Germinal center (tissue), 1 donor: ENCODE measurements around the gene OR5F1.

Experiments used
- DNase-seq: peaks from one replicate; pipeline ENCODE4 v3.0.0; 2012; ENCODE audit warnings: mixed read lengths, low spot score

The OR5F1 gene

DNA sequence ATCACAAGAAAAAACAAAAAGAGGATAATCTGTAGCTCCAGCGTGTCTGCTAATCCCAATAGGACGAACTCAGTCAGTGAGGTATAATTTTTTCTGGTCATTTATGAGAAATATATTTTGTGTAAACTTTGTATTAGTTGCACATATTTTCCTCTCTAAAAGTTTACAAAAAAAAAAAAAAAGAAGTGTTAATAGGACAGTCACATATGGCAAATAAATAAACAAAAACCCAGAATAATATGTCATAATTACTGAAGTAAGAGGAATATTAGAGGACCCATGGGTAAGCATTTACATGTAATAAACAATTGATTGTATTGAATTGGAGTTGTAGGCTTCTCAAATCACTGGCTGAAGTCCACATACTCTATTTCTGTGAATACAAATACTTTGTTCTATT, at the start of gene OR5F1:
Gene OR5F1 (minus strand): TSS at position 101 of the 400 bp plus-strand sequence. CDS start 0 bp downstream, at position 101.
- no peak for DNase-seq

DNA sequence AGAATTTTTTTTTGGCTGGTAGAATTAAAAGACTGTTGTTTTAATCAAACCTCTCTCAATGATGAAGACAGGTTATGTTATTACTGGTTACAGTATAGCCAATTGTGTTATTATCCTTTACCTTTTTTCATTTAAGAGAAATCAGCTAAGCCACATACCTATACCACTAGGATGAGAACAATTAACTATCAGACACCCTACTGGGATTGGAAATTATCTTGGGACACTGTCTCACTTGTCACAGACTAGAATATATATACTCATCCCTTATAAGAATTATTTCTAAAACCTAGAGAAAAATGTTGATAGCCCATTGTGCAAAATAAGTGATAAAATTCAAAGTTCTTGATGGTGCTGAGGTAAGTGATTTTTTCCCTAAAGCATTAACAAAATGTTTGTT, 32.9 kb upstream of the OR5F1 start, which contains the start of gene OR5AS1:
Gene OR5AS1 (plus strand): TSS at position 301 of the 400 bp plus-strand sequence. CDS start 2,765 bp downstream, outside the sequence.
- no peak for DNase-seq

DNA sequence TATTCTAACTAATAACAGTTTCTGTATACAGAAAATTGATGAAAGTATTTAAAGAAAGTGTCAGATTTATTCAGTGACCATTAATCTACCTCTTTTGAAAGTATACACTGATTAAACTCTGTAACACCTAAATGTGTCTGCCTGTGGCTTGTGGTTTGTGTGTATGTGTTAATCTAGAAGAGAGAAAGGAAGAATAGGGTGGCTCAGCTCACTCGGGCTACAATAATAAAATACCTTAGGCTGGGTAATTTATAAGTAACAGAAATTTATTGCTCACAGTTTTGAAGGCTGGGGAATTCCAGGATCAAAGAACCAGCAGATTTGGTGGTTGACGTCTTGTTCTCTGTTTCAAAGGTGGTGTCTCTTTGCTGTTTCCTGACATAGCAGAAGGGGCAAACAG, 19.4 kb upstream of the OR5F1 start:
- DNase-seq, result no peak

DNA sequence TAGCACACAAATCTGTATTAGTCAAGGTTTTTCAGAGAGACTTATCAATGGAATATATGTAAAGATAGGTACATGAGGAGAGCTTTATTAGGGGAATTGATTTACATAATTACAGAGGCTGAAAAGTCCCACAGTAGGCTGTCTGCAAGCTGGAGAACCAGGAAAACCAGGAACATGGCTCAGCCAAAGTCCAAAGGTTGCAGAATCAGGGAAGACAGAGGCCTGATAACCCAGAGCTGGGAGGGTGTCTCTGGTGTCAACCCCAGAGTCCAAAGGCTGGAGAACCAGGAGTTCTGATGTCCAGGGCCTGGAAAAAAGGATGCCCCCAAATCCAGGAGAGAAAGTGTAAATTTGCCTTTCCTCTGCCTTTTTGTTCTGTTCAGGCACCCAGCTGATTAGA, 16.3 kb upstream of the OR5F1 start:
- DNase-seq, result no peak

DNA sequence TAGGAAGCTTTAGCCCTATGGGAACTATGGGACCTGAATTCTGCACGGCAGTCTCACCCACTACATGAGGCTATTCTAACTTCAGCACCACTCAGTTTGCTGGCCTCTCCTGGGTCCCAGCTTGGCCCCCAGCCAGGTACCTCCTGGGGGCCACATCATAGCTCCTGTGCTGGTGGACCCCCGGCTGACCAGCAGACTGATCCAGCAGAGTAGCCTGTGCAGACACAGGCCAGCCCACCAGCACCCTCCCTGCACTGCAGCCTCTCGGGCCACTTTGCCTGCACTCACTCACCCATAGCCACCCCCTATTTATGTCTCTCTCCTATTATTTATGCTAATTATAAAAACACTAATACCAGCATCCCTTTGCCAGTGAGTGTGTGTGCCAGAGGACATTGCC, 23.5 kb downstream of the OR5F1 start:
- DNase-seq, result no peak

DNA sequence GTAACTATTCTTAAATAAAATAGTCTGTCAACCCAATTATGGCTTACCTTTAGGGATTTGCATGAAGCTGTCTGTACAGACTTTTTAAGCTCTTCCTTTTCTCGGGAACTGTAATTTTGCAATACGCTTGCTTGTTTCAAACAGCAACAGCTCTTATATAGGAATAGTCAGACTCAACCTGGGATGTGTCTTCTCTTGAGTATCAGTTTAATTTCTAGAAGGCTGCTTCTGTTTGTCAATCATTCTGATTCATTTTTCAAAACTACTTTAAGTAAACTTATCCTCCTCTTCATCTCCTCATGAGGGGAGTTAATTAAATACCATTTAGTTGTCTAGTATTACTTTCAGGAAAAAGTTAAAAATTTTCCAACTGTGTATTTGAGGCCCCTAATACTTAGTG, 24.6 kb downstream of the OR5F1 start, which contains the start of gene OR10AG1:
Gene OR10AG1 (minus strand): TSS at position 101 of the 400 bp plus-strand sequence. CDS start 38 bp downstream, at position 63.
- DNase-seq, result no peak

DNA sequence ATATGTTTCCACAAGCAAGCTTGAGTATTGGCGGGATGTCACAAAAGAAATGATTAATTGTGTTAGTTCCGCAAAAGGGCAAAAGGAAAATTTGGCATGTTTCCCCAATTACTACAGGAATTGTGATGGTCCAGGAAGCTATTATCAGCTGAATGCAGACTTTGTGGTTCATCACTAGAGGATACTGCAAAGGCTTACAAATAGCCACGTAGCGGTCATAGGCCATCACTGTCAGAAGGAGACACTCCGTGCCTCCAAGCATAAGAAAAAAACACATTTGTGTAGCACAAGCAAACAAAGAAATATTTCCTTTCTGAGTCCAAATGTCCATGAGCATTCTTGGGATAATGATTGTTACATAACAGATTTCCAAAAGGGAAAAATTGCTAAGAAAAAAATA, 26.5 kb downstream of the OR5F1 start:
- no peak for DNase-seq

DNA sequence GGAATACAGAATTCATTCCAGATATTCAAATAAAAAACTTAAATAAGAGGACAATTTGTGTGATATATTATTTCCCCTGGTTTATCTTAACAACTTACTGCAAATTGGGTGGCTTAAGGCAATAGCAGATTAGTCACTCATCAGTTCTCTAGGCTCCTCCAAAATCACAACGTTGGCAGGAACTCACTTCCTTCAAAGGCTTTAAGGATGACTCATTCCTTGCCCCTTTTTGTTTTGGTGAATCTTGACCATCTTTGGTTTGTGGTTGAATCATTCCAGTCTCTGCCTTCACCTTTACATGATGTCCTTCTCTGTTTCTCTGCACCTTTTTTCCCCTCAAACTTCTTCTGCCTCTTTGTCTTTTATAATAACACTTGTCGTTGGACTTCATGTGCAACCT, 28.0 kb downstream of the OR5F1 start:
- DNase-seq, result no peak

DNA sequence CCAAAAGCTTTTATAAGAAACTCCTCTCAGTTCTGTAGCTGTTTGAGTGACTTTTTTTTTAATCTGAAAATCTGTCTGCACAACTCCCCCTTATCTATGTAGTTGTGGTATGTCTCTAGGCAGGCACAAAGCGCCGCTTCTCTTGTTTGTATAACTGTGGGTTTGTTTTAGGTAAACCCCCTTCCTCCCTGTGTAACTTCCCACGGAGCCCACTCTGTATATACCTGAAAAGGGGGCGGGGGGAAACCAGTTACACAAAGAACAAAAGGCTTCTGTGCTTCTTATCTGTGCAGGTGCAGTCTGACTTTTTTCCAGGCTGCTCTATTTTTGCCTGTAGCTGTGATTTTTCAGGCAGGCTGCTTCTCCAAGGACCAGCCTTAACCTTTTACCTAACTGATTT, 37.9 kb downstream of the OR5F1 start:
- DNase-seq, result no peak

DNA sequence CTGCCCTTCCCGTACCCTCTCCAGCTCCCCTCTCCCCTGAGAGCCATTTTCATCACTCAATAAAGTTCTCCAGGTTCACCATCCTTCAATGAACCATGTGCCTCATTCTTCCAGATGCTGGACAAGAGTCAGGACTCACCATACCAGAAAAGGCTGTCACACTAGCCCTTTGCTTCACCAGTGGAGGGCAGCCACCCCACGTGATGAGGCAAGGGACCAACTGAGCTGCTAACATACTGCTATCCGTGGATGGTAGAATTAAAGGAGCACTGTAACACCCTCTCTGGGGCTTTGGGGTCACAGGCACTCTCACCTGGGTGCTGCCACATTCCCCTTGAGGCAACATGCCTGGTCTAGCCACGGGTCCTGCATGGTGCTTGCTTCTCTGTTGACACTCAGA, 45.1 kb downstream of the OR5F1 start:
- no peak for DNase-seq
